Activated CD4-positive, alpha-beta memory T cell treated with anti-CD3 and anti-CD28 coated beads for 36 hours (primary cell): ENCODE results near the gene RAD51B. TPM values are rescaled to one million over a fixed set of nuclear protein-coding genes. Genes with fewer than 3 reads are reported as not detected.

Experiments used
- CTCF ChIA-PET: fragments of 350-600 bp; sonication (Branson Sonifier 250); formaldehyde crosslinking; loops from one replicate; lab custom pipeline; 2021; ENCODE audit warnings: antibody characterized with exemption, inconsistent platforms; lab: Charles Lee
- POLR2A ChIA-PET: fragments of 350-600 bp; sonication (Branson Sonifier 250); formaldehyde crosslinking; loops from one replicate; lab custom pipeline; 2021; ENCODE audit warnings: antibody characterized with exemption; lab: Charles Lee
- DNase-seq: peaks from one replicate; pipeline ENCODE4 v3.0.0-alpha.2; 2020
- H3K27ac Mint-ChIP-seq: one replicate; pipeline ENCODE4 v1.8.0; 2021; ENCODE audit warnings: mixed read lengths
- H3K27me3 Mint-ChIP-seq: one replicate; pipeline ENCODE4 v1.8.0; 2021; ENCODE audit warnings: mixed read lengths
- H3K36me3 Mint-ChIP-seq: one replicate; pipeline ENCODE4 v1.8.0; 2021; ENCODE audit warnings: mixed read lengths
- H3K4me1 Mint-ChIP-seq: one replicate; pipeline ENCODE4 v1.8.0; 2021; ENCODE audit warnings: low read depth, mixed read lengths
- H3K4me3 Mint-ChIP-seq: one replicate; pipeline ENCODE4 v1.8.0; 2021; ENCODE audit warnings: mild to moderate bottlenecking, mixed read lengths
- H3K9me3 Mint-ChIP-seq: one replicate; pipeline ENCODE4 v1.8.0; 2021; ENCODE audit warnings: mixed read lengths
- intact Hi-C: fragments of 100-400 bp; cut with micrococcal nuclease; formaldehyde crosslinking; loops from one replicate; pipeline ENCODE4 v1.15.1; 2023
- total RNA-seq, 2 experiments: library from RNA; stranded (reverse); gene quantifications; one replicate each; pipeline ENCODE4 v1.2.3, GENCODE V29; 2021

Gene RAD51B
- total RNA-seq, 2 experiments from 2014 or later: 32.3 to 34.3 TPM

GRCh38 chr14:67875175-67876006, 55.8 kb downstream of the RAD51B start:
- Mint-ChIP-seq H3K36me3 (no peaks in the 10 kb centered on the region), H3K4me1 (no peaks in the 10 kb centered on the region), H3K4me3 (no peak overlapping the region), H3K27me3 (no peaks in the 10 kb centered on the region), H3K27ac (no peak overlapping the region), H3K9me3 (no peaks in the 10 kb centered on the region)
- intact Hi-C loops: no loop called here
- CTCF ChIA-PET: interaction anchor here (1.6 kb wide), 1 partner anchor 969 kb away, joined by 4 read pairs; no protein-coding TSS in a partner anchor
- DNase-seq: no peak
- POLR2A ChIA-PET: no interaction called here

- H3K4me1 Mint-ChIP-seq: peaks cover 7% of the 10 kb centered on the region
- H3K27ac Mint-ChIP-seq: no peak overlapping the region
- no peaks in the 10 kb centered on the region for H3K9me3 Mint-ChIP-seq
- DNase-seq: no peak
- H3K36me3 Mint-ChIP-seq: no peaks in the 10 kb centered on the region
- ChIA-PET POLR2A (no interaction called here), CTCF (no interaction called here)
- no peak overlapping the region for H3K4me3 Mint-ChIP-seq
- no peaks in the 10 kb centered on the region for H3K27me3 Mint-ChIP-seq
- intact Hi-C loops: no loop called here
Measured at GRCh38 chr14:67879026-67879425, 59.4 kb downstream of the RAD51B start.

- no peaks in the 10 kb centered on the region for H3K9me3 Mint-ChIP-seq
- POLR2A ChIA-PET: no interaction called here
- no peaks in the 10 kb centered on the region for H3K36me3 Mint-ChIP-seq
- no peak overlapping the region for H3K27ac Mint-ChIP-seq
- H3K27me3 Mint-ChIP-seq: no peaks in the 10 kb centered on the region
- intact Hi-C loops: no loop called here
- CTCF ChIA-PET: no interaction called here
- no peak overlapping the region for H3K4me3 Mint-ChIP-seq
- peaks cover 11% of the 10 kb centered on the region for H3K4me1 Mint-ChIP-seq
- no peak for DNase-seq
Measured at GRCh38 chr14:67881225-67881624, 61.6 kb downstream of the RAD51B start.

- Mint-ChIP-seq H3K27me3 (no peaks in the 10 kb centered on the region), H3K27ac (no peak overlapping the region), H3K4me1 (peaks cover 11% of the 10 kb centered on the region), H3K9me3 (no peaks in the 10 kb centered on the region), H3K4me3 (no peak overlapping the region), H3K36me3 (peaks cover 4% of the 10 kb centered on the region)
- intact Hi-C loops: no loop called here
- DNase-seq: no peak
- CTCF ChIA-PET: interaction anchor here (0.7 to 1.6 kb wide), 4 partner anchors 19 to 961 kb away, joined by 3 to 4 read pairs (median 4); no protein-coding TSS in a partner anchor
- POLR2A ChIA-PET: no interaction called here
Measured at GRCh38 chr14:67882986-67883555, 63.5 kb downstream of the RAD51B start.

GRCh38 chr14:67883717-67884116, 64.1 kb downstream of the RAD51B start:
- intact Hi-C loops: no loop called here
- no peaks in the 10 kb centered on the region for H3K9me3 Mint-ChIP-seq

GRCh38 chr14:67886191-67886590, 66.6 kb downstream of the RAD51B start:
- intact Hi-C loops: no loop called here
- CTCF ChIA-PET: no interaction called here
- Mint-ChIP-seq H3K4me1 (peaks cover 8% of the 10 kb centered on the region), H3K9me3 (no peaks in the 10 kb centered on the region), H3K27ac (no peak overlapping the region), H3K36me3 (peaks cover 4% of the 10 kb centered on the region), H3K4me3 (no peak overlapping the region), H3K27me3 (no peaks in the 10 kb centered on the region)
- POLR2A ChIA-PET: interaction anchor here (0.6 kb wide), 1 partner anchor 483 kb away, joined by 3 read pairs; no protein-coding TSS in a partner anchor
- no peak for DNase-seq

More at GRCh38 chr14:67883717-67884116, 64.1 kb downstream of the RAD51B start:
- Mint-ChIP-seq H3K27me3 (no peaks in the 10 kb centered on the region), H3K4me1 (peaks cover 11% of the 10 kb centered on the region), H3K27ac (no peak overlapping the region), H3K4me3 (no peak overlapping the region), H3K36me3 (peaks cover 4% of the 10 kb centered on the region)
- POLR2A ChIA-PET: no interaction called here
- DNase-seq: no peak
- CTCF ChIA-PET: interaction anchor here (1.0 to 1.3 kb wide), 2 partner anchors 18 to 50 kb away, joined by 4 read pairs; no protein-coding TSS in a partner anchor

- H3K27me3 Mint-ChIP-seq: no peaks in the 10 kb centered on the region
- intact Hi-C loops: no loop called here
- no peak overlapping the region for H3K4me3 Mint-ChIP-seq
- H3K27ac Mint-ChIP-seq: no peak overlapping the region
- H3K36me3 Mint-ChIP-seq: peaks cover 4% of the 10 kb centered on the region
- DNase-seq: no peak
- ChIA-PET CTCF (no interaction called here), POLR2A (no interaction called here)
- H3K4me1 Mint-ChIP-seq: peaks cover 3% of the 10 kb centered on the region
- H3K9me3 Mint-ChIP-seq: no peaks in the 10 kb centered on the region
Measured at GRCh38 chr14:67887478-67887877, 67.9 kb downstream of the RAD51B start.

- POLR2A ChIA-PET: no interaction called here
- peaks cover 1% of the 10 kb centered on the region for H3K4me1 Mint-ChIP-seq
Measured at GRCh38 chr14:67889455-67889854, 69.9 kb downstream of the RAD51B start.

GRCh38 chr14:67892466-67893100, 73.0 kb downstream of the RAD51B start:
- POLR2A ChIA-PET: no interaction called here
- Mint-ChIP-seq H3K36me3 (peaks cover 1% of the 10 kb centered on the region), H3K27ac (no peak overlapping the region), H3K9me3 (no peaks in the 10 kb centered on the region), H3K27me3 (no peaks in the 10 kb centered on the region), H3K4me3 (no peak overlapping the region), H3K4me1 (peaks cover 6% of the 10 kb centered on the region)
- intact Hi-C loops: no loop called here
- no peak for DNase-seq
- CTCF ChIA-PET: interaction anchor here (1.0 kb wide), 1 partner anchor 56 kb away, joined by 4 read pairs; no protein-coding TSS in a partner anchor

More at GRCh38 chr14:67889455-67889854, 69.9 kb downstream of the RAD51B start:
- Mint-ChIP-seq H3K27ac (no peak overlapping the region), H3K4me3 (no peak overlapping the region), H3K36me3 (peaks cover 4% of the 10 kb centered on the region), H3K27me3 (no peaks in the 10 kb centered on the region), H3K9me3 (no peaks in the 10 kb centered on the region)
- CTCF ChIA-PET: no interaction called here
- no peak for DNase-seq
- intact Hi-C loops: no loop called here

GRCh38 chr14:67900231-67900630, 80.7 kb downstream of the RAD51B start:
- Mint-ChIP-seq H3K27ac (no peak overlapping the region), H3K4me3 (no peak overlapping the region), H3K27me3 (no peaks in the 10 kb centered on the region), H3K4me1 (peaks cover 6% of the 10 kb centered on the region), H3K36me3 (peaks cover 9% of the 10 kb centered on the region), H3K9me3 (peaks cover 9% of the 10 kb centered on the region)
- intact Hi-C loops: no loop called here
- ChIA-PET POLR2A (no interaction called here), CTCF (no interaction called here)
- no peak for DNase-seq

- no peak overlapping the region for H3K27ac Mint-ChIP-seq
- ChIA-PET CTCF (no interaction called here), POLR2A (no interaction called here)
Measured at GRCh38 chr14:67908052-67908754, 88.6 kb downstream of the RAD51B start.

More at GRCh38 chr14:67908052-67908754, 88.6 kb downstream of the RAD51B start:
- H3K36me3 Mint-ChIP-seq: peaks cover 16% of the 10 kb centered on the region
- no peak overlapping the region for H3K4me3 Mint-ChIP-seq
- intact Hi-C loops: no loop called here
- no peaks in the 10 kb centered on the region for H3K27me3 Mint-ChIP-seq
- no peaks in the 10 kb centered on the region for H3K4me1 Mint-ChIP-seq
- peaks cover 11% of the 10 kb centered on the region for H3K9me3 Mint-ChIP-seq
- no peak for DNase-seq
